AG04450 (cell line): ENCODE results near the gene NKAIN2. TPM values are rescaled to one million over a fixed set of nuclear protein-coding genes. Genes with fewer than 3 reads are reported as not detected.

Experiments
- CTCF ChIA-PET: fragments of 300-600, 350-600 bp; formaldehyde crosslinking; extraction: SDS; loops from one replicate; lab custom pipeline; 2022; ENCODE audit warnings: antibody characterized with exemption, inconsistent platforms; lab: Charles Lee
- POLR2A ChIA-PET: fragments of 350-600 bp; formaldehyde crosslinking; extraction: SDS; loops from one replicate; lab custom pipeline; 2021; ENCODE audit warnings: antibody characterized with exemption, inconsistent platforms; lab: Yijun Ruan, JAX
- DNase-seq: peaks from one replicate; pipeline ENCODE4 v3.0.0-alpha.2; 2011; ENCODE audit warnings: low read depth, low spot score
- H3K27ac ChIP-seq: one replicate; pipeline ENCODE4 v1.5.1; 2012; ENCODE audit warnings: low read depth, low read length, control low read depth
- H3K27me3 ChIP-seq: one replicate; pipeline ENCODE4 v1.6.0; 2012; ENCODE audit warnings: low read length; ENCODE audit not compliant: control insufficient read depth, insufficient read depth
- H3K4me3 ChIP-seq: 2 replicates; pipeline ENCODE4 v1.5.1; 2011; ENCODE audit warnings: mild to moderate bottlenecking, low read depth, low read length, control low read depth
- H3K9me3 ChIP-seq: 2 replicates; pipeline ENCODE4 v1.5.1; 2012; ENCODE audit warnings: low read length; ENCODE audit not compliant: control insufficient read depth, insufficient read depth
- polyA plus RNA-seq: library from polyadenylated mRNA; depleted of rRNA; stranded (reverse); fragments of >200 nt; gene quantifications from 2 replicates; pipeline ENCODE4 v1.2.3, GENCODE V29; 2011
- TF ChIP-seq, protein P1 (sequence below): IDR thresholded peaks from 2 replicates; pipeline ENCODE4 v1.5.1; 2011; ENCODE audit warnings: low read depth, low read length, control low read depth, inconsistent platforms

The NKAIN2 gene
- polyA plus RNA-seq, 1 experiment: not detected

DNA sequence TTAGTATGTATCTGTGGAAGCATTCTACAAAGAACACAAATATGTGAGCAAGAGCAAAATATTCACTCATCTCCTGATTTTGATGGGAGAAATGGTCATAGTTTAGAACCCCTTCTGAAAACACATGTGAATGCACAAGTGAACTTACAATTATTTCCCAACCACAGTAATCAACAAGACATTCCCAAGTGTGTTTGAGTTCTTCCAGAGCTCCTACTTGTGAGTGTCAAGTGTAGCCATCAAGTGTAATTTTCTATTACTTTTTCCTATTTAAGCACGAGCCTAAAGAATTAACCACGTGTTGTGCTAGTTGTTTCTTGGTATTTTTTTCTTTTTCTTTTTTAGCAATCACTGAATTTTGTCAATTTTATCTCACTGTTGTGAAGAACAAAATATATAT, 402.3 kb downstream of the NKAIN2 start:
- POLR2A ChIA-PET: no interaction called here
- no peak overlapping the region for H3K4me3 ChIP-seq
- no peaks in the 10 kb centered on the region for H3K27me3 ChIP-seq
- H3K9me3 ChIP-seq: no peaks in the 10 kb centered on the region
- CTCF ChIA-PET: no interaction called here
- TF ChIP-seq, protein P1, sequence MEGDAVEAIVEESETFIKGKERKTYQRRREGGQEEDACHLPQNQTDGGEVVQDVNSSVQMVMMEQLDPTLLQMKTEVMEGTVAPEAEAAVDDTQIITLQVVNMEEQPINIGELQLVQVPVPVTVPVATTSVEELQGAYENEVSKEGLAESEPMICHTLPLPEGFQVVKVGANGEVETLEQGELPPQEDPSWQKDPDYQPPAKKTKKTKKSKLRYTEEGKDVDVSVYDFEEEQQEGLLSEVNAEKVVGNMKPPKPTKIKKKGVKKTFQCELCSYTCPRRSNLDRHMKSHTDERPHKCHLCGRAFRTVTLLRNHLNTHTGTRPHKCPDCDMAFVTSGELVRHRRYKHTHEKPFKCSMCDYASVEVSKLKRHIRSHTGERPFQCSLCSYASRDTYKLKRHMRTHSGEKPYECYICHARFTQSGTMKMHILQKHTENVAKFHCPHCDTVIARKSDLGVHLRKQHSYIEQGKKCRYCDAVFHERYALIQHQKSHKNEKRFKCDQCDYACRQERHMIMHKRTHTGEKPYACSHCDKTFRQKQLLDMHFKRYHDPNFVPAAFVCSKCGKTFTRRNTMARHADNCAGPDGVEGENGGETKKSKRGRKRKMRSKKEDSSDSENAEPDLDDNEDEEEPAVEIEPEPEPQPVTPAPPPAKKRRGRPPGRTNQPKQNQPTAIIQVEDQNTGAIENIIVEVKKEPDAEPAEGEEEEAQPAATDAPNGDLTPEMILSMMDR: no peak
- H3K27ac ChIP-seq: no peak overlapping the region
- DNase-seq: no peak

DNA sequence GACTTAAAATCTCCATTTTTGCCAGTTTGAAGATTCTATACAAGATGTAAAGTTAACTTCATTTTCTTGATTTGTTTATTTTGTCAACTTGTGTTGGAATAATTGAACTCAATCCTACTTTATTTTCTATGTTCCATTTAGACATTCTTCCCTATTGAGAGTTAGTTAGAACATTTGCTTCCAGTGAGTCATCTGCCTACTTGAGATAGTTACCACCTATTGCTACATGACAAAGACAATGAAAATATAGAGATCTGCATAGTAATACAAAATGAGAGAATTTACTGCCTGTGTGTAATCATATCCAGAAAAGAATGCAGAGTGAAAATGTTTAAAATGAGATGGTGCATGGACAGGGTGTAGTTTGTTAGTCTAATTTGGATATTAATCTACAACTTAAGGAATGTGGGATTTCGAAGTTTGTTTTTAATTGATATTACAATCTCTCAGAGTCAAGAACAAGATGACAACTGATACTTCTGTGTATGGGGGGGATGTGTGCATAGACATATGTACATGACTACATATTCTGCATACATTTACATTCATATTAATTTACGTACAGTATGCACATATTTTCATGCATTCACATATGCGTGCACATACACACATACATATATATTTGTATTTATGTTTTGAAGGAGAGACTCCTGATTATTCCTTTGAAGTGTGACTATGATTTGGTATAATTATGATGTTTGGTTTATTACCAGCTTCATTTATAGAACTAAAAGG, 420.1 kb downstream of the NKAIN2 start:
- H3K4me3 ChIP-seq: no peak overlapping the region
- no peak overlapping the region for H3K27ac ChIP-seq
- no peaks in the 10 kb centered on the region for H3K9me3 ChIP-seq
- TF ChIP-seq, protein P1: no peak
- H3K27me3 ChIP-seq: no peaks in the 10 kb centered on the region
- ChIA-PET POLR2A (no interaction called here), CTCF (no interaction called here)
- no peak for DNase-seq

DNA sequence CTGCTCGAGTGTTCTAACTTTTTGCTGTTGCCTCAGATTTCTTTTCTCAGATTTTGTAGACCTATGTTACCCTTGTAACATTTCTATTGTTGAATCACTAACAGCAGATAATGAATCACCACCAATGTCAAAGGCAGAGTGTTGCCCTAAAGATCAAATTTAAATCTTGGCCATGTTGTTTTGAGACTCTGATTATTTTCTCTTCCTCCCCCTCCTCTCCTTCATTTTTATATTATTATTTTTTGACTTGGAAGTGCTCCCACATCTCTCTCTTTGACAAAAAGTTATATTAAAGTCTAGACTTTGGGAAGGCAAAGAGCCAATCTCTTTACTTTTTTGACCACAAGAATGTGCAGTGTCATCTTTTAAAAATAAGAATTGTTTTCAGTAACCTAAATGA, 422.7 kb downstream of the NKAIN2 start:
- TF ChIP-seq, protein P1: no peak
- Histone ChIP-seq H3K27ac (no peak overlapping the region), H3K4me3 (no peak overlapping the region), H3K27me3 (no peaks in the 10 kb centered on the region), H3K9me3 (no peaks in the 10 kb centered on the region)
- POLR2A ChIA-PET: no interaction called here
- DNase-seq: no peak
- CTCF ChIA-PET: no interaction called here

DNA sequence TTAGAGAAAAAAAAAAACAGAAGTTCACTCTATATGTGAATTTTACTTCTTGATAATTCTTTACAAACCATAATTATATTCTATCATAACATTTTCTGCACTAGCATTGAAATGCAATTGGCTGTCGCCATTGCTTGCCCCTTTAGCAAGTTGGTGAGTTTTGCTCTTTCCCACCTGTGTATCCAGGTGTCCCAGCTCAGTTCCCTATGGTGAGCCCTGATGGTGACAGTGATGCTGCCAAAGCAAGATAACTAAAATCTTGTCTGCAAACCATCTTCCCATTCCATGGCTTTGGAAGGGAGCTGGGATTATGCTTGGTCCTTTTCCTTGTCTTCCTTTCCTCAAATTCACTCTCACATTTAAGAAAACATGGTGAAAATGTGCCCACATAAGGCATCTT, 429.6 kb downstream of the NKAIN2 start:
- CTCF ChIA-PET: no interaction called here

DNA sequence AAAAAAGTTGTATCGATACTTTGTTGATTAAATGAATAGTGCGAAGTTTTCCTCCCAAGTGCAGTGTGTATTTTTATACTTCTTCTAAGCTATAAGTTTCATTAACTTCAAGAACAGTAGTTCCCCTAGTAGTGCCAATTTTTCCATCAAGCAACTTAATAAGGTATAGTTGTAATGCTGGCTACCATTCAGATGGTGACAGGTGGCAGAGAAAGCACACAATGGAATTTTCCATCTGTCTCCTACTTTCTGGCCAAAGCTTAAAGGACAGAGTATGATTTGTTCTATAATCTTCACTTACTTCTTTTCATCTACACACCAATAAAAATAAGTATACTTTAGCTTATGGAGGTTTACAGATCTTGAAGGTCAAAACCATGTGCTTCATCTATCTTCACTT, 431.1 kb downstream of the NKAIN2 start:
- CTCF ChIA-PET: interaction anchor here (0.7 kb wide), 1 partner anchor 590 kb away, joined by 4 read pairs; no protein-coding TSS in a partner anchor
- H3K27ac ChIP-seq: no peak overlapping the region
- POLR2A ChIA-PET: no interaction called here
- H3K4me3 ChIP-seq: no peak overlapping the region
- no peaks in the 10 kb centered on the region for H3K27me3 ChIP-seq
- no peak for DNase-seq
- TF ChIP-seq, protein P1: no peak
- no peaks in the 10 kb centered on the region; the same call in 1 of the 2 replicates for H3K9me3 ChIP-seq

More for the DNA sequence above, 429.6 kb downstream of the NKAIN2 start:
- POLR2A ChIA-PET: no interaction called here
- H3K27me3 ChIP-seq: no peaks in the 10 kb centered on the region
- no peak overlapping the region for H3K4me3 ChIP-seq
- H3K9me3 ChIP-seq: no peaks in the 10 kb centered on the region
- TF ChIP-seq, protein P1: no peak
- no peak for DNase-seq
- no peak overlapping the region for H3K27ac ChIP-seq
